T-helper 22 cell (primary cell): ENCODE data around the gene HSPA9.

Experiments
- DNase-seq: peaks from one replicate; pipeline ENCODE4 v3.0.0-alpha.2; 2020; ENCODE audit warnings: low read depth

The HSPA9 gene

GRCh38 chr5:138560971-138561370 lies 14.2 kb downstream of the HSPA9 start:
- DNase-seq, result no peak

- no peak for DNase-seq
Measured at GRCh38 chr5:138559937-138560336, 15.3 kb downstream of the HSPA9 start.

GRCh38 chr5:138557677-138558076 lies 17.5 kb downstream of the HSPA9 start:
- DNase-seq, result no peak

GRCh38 chr5:138554143-138554542 lies 21.1 kb downstream of the HSPA9 start:
- DNase-seq, result no peak

- DNase-seq, result no peak
Measured at GRCh38 chr5:138553437-138554095, 21.6 kb downstream of the HSPA9 start.

GRCh38 chr5:138552657-138553056 lies 22.5 kb downstream of the HSPA9 start:
- no peak for DNase-seq

- DNase-seq, result no peak
Measured at GRCh38 chr5:138549414-138549813, 25.8 kb downstream of the HSPA9 start.

GRCh38 chr5:138545919-138546562 lies 29.2 kb downstream of the HSPA9 start:
- no peak for DNase-seq

- no peak for DNase-seq
Measured at GRCh38 chr5:138544181-138545134, 30.7 kb downstream of the HSPA9 start.

- peak; percentile 67 for DNase-seq
Measured at GRCh38 chr5:138543730-138544104, 31.5 kb downstream of the HSPA9 start.

GRCh38 chr5:138542956-138543729 lies 32.1 kb downstream of the HSPA9 start, which contains the start of gene ETF1:
TSS of gene ETF1 (minus strand) at chr5:138543236. CDS start at chr5:138542918, 318 bp downstream.
- DNase-seq, result peak; percentile 100

- DNase-seq, result no peak
Measured at GRCh38 chr5:138542180-138542955, 32.8 kb downstream of the HSPA9 start.

- DNase-seq, result no peak
Measured at GRCh38 chr5:138541511-138542179, 33.6 kb downstream of the HSPA9 start.

GRCh38 chr5:138539791-138540190 lies 35.4 kb downstream of the HSPA9 start:
- DNase-seq, result no peak

GRCh38 chr5:138538943-138539627 lies 36.1 kb downstream of the HSPA9 start:
- DNase-seq, result no peak

GRCh38 chr5:138536665-138537315 lies 38.4 kb downstream of the HSPA9 start:
- DNase-seq, result no peak

- no peak for DNase-seq
Measured at GRCh38 chr5:138536215-138536614, 39.0 kb downstream of the HSPA9 start.

GRCh38 chr5:138533973-138534941 lies 40.9 kb downstream of the HSPA9 start:
- no peak for DNase-seq
